HFF-Myc (cell line): Measurements from ENCODE around the gene PPP2R2D.

ENCODE experiments used
- DNase-seq: peaks from one replicate; pipeline ENCODE4 v3.0.0-alpha.2; 2011; ENCODE audit warnings: low read depth; ENCODE audit errors: extremely low read depth
- H3K4me3 ChIP-seq: replicated peaks from 2 replicates; pipeline ENCODE4 v1.5.1; 2011; ENCODE audit warnings: low read depth, mild to moderate bottlenecking, control low read depth, low read length
- CTCF ChIP-seq: IDR thresholded peaks from 2 replicates; pipeline ENCODE4 v1.5.1; 2012; ENCODE audit warnings: mild to moderate bottlenecking, low read depth, low read length, control low read depth; ENCODE audit errors: missing control alignments

PPP2R2D gene

DNA sequence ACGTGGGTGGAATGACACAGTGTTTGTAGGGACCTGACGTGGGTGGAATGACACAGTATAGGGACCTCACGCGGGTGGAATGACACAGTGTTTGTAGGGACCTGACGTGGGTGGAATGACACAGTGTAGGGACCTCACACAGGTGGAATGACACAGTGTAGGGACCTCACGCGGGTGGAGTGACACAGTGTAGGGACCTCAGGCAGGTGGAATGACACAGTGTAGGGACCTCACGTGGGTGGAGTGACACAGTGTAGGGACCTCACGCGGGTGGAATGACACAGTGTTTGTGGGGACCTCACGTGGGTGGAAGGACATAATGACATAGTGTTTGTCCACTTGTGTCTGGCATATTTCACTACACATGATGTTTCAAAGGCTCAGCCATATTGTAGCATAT is 19.3 kb downstream of the PPP2R2D start:
- DNase-seq: no peak
- H3K4me3 ChIP-seq: no peak overlapping the region
- TF ChIP-seq CTCF: no peak

DNA sequence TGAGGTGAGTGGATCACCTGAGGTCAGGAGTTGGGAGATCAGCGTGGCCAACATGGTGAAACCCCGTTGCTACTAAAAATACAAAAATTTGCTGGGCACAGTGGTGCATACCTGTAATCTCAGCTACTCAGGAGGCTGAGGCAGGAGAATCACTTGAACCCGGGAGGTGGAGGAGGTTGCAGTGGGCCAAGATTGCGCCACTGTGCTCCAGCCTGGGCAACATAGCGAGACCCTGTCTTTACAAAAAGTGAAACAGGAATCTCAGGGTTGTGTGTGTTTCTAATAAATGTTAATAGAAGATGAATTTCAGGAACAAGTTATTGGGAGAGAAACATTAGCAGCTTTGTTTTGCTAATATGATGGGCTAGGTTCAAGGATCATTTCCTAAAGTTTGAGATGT is 19.9 kb downstream of the PPP2R2D start:
- H3K4me3 ChIP-seq: no peak overlapping the region
- no peak for DNase-seq
- no peak for TF ChIP-seq CTCF

- H3K4me3 ChIP-seq: no peak overlapping the region
- no peak for TF ChIP-seq CTCF
- DNase-seq: no peak
These were observed 20.4 kb downstream of the PPP2R2D start for GRCh38 chr10:131921184-131921583.

- DNase-seq: no peak
- TF ChIP-seq CTCF: no peak
- no peak overlapping the region for H3K4me3 ChIP-seq
These were observed 22.4 kb downstream of the PPP2R2D start for GRCh38 chr10:131923038-131923756.

DNA sequence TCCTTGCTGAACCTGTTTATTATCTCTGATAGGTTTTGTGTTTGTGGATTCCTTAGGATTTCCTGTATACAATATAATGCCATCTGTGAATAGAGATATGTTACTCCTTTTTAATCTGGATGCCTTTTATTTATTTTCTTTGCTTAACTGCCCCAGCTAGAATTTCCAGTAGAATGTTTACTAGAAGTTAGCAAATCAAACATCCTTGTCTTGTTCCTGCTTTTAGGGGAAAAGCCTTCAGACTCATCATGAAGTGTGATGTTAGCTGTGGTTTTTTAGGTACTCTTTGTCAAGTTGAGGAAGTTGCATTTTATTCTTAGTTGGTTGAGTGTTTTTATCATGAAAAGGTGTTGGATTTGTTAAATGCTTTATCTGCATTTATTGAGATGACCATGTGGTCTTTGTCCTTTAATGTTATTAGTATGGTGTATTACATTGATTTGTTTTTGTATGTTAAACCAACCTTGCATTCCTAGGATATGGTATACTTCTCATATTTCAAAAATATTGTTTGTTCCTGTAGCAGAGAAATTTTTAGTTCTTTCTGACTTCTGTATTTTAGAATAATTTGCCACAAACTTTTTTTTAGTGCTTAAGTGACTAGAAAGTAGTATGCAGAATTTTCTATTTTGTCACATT is 24.3 kb downstream of the PPP2R2D start:
- no peak overlapping the region for H3K4me3 ChIP-seq
- DNase-seq: no peak
- TF ChIP-seq CTCF: no peak

- H3K4me3 ChIP-seq: no peak overlapping the region
- DNase-seq: no peak
- TF ChIP-seq CTCF: no peak
These were observed 24.9 kb downstream of the PPP2R2D start for GRCh38 chr10:131925716-131926115.
